HEK293T (cell line): ENCODE data around the gene PINK1.

Experiments used
- CTCF ChIA-PET: fragments of 350-600 bp; formaldehyde crosslinking; extraction: SDS; loops from one replicate; lab custom pipeline; 2021; ENCODE audit warnings: antibody characterized with exemption, inconsistent platforms; lab: Yijun Ruan, JAX
- POLR2A ChIA-PET: fragments of 350-600 bp; formaldehyde crosslinking; extraction: SDS; loops from one replicate; lab custom pipeline; 2020; ENCODE audit warnings: antibody characterized with exemption, inconsistent platforms; lab: Yijun Ruan, JAX
- DNase-seq: peaks from one replicate; pipeline ENCODE4 v3.0.0; 2012; ENCODE audit warnings: mixed read lengths; ENCODE audit errors: extremely low spot score
- ARNT ChIP-seq: fragments of 450-650 bp; IDR thresholded peaks from 2 replicates; pipeline ENCODE4 v1.6.1; 2017; ENCODE audit warnings: mild to moderate bottlenecking
- BHLHE40 ChIP-seq: fragments of 450-650 bp; IDR thresholded peaks from 2 replicates; pipeline ENCODE4 v1.6.1; 2016; ENCODE audit warnings: mild to moderate bottlenecking, moderate library complexity, borderline replicate concordance
- CTBP1 ChIP-seq: fragments of 450-650 bp; IDR thresholded peaks from 2 replicates; pipeline ENCODE4 v1.6.1; 2016; ENCODE audit warnings: borderline replicate concordance
- ELF4 ChIP-seq: fragments of 450-650 bp; IDR thresholded peaks from 2 replicates; pipeline ENCODE4 v1.6.1; 2017; ENCODE audit warnings: antibody characterized with exemption
- FOXA1 ChIP-seq: fragments of 450-650 bp; IDR thresholded peaks from 2 replicates; pipeline ENCODE4 v1.6.1; 2016; ENCODE audit warnings: mild to moderate bottlenecking
- FOXK2 ChIP-seq: fragments of 450-650 bp; IDR thresholded peaks from 2 replicates; pipeline ENCODE4 v1.6.1; 2016; ENCODE audit warnings: mild to moderate bottlenecking
- FOXM1 ChIP-seq: fragments of 450-650 bp; IDR thresholded peaks from 2 replicates; pipeline ENCODE4 v1.6.1; 2017; ENCODE audit warnings: mild to moderate bottlenecking, borderline replicate concordance
- HDGF ChIP-seq: fragments of 450-650 bp; IDR thresholded peaks from 2 replicates; pipeline ENCODE4 v1.6.1; 2017; ENCODE audit warnings: antibody characterized with exemption, borderline replicate concordance
- L3MBTL2 ChIP-seq: fragments of 450-650 bp; conservative IDR thresholded peaks from 2 replicates; pipeline ENCODE4 v1.6.1; 2016; ENCODE audit warnings: mild to moderate bottlenecking
- LEF1 ChIP-seq: fragments of 450-650 bp; IDR thresholded peaks from 2 replicates; pipeline ENCODE4 v1.6.1; 2017; ENCODE audit warnings: mild to moderate bottlenecking, borderline replicate concordance
- NFRKB ChIP-seq: fragments of 450-650 bp; IDR thresholded peaks from 2 replicates; pipeline ENCODE4 v1.6.1; 2016; ENCODE audit warnings: mild to moderate bottlenecking, moderate library complexity
- SP1 ChIP-seq: fragments of 450-650 bp; IDR thresholded peaks from 2 replicates; pipeline ENCODE4 v1.6.1; 2017
- SUZ12 ChIP-seq: fragments of 450-650 bp; IDR thresholded peaks from 2 replicates; pipeline ENCODE4 v1.6.1; 2016; ENCODE audit warnings: mild to moderate bottlenecking
- TARDBP ChIP-seq: fragments of 450-650 bp; IDR thresholded peaks from 2 replicates; pipeline ENCODE4 v1.6.1; 2016
- ZNF384 ChIP-seq: fragments of 450-650 bp; IDR thresholded peaks from 2 replicates; pipeline ENCODE4 v1.6.1; 2016
- TF ChIP-seq, protein P1 (sequence below): fragments of 450-650 bp; IDR thresholded peaks from 2 replicates; pipeline ENCODE4 v1.6.1; 2016

Gene PINK1

DNA sequence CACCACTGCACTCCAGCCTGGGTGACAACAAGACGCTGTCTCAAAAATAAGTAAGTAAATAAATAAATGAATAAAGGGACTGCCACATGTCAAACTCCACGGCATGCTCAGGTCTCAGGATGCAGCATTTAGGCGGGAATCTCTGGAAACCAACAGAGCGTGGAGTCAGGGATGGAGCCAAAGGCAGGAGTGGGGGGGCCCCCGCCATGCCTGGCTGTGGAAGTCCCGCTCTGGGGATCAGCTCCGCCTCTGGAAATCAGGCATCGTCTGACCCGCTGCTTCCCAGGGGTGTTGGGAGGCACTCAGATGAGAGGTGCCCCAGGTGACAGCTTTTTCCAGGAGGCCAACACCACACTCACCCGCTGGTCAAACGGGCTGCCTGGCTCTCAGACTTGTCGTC, 64.3 kb downstream of the PINK1 start:
- ChIA-PET POLR2A (interaction anchor here (1.0 to 3.0 kb wide), 3 partner anchors 36 to 89 kb away, joined by 3 to 11 read pairs (median 5); partner anchors contain the start of gene DDOST), CTCF (interaction anchor here (0.8 to 1.6 kb wide), 9 partner anchors 9 to 520 kb away, joined by 3 to 18 read pairs (median 6); partner anchors contain the start of genes KIF17, PINK1 and SH2D5)
- TF ChIP-seq TARDBP (no peak), FOXK2 (no peak), SP1 (no peak), SUZ12 (no peak), ZNF384 (no peak), FOXM1 (no peak), ARNT (no peak), NFRKB (no peak), LEF1 (no peak), ELF4 (no peak), L3MBTL2 (no peak), BHLHE40 (no peak), FOXA1 (no peak), HDGF (no peak), CTBP1 (no peak)
- TF ChIP-seq, protein P1, sequence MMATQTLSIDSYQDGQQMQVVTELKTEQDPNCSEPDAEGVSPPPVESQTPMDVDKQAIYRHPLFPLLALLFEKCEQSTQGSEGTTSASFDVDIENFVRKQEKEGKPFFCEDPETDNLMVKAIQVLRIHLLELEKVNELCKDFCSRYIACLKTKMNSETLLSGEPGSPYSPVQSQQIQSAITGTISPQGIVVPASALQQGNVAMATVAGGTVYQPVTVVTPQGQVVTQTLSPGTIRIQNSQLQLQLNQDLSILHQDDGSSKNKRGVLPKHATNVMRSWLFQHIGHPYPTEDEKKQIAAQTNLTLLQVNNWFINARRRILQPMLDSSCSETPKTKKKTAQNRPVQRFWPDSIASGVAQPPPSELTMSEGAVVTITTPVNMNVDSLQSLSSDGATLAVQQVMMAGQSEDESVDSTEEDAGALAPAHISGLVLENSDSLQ = no peak
- no peak for DNase-seq

GRCh38 chr1:20698195-20698910, 65.1 kb downstream of the PINK1 start:
- TF ChIP-seq L3MBTL2 = no peak
- no peak for TF ChIP-seq LEF1
- TF ChIP-seq SP1 = no peak
- TF ChIP-seq NFRKB = no peak
- TF ChIP-seq, protein P1 = no peak
- TF ChIP-seq ARNT = no peak
- no peak for TF ChIP-seq SUZ12
- TF ChIP-seq FOXK2 = no peak
- no peak for TF ChIP-seq ELF4
- TF ChIP-seq TARDBP = no peak
- ChIA-PET POLR2A (interaction anchor here (3.0 kb wide), 1 partner anchor 88 kb away, joined by 11 read pairs; no protein-coding TSS in a partner anchor), CTCF (interaction anchor here (1.0 kb wide), 1 partner anchor 37 kb away, joined by 3 read pairs; no protein-coding TSS in a partner anchor)
- no peak for DNase-seq

DNA sequence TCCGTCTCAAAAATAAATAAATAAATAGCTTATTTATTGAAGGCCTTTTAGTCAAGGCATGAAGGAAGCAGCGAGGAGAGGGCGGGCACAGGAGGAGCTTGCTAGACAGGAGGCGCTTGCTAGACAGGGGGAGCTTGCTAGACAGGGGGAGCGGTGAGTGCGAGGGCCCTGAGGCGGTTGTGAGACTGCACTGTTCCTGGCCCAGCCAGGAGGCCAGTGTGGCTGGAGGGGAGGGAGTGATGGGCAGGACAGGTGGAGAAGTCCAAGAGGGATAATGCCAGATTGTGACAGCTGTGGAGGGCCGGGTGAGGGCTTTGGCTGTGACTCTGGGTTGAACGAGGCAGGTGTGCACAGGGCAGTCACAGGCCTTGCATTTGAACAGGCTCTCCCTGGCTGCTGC, 66.3 kb downstream of the PINK1 start:
- TF ChIP-seq ELF4 (no peak), SP1 (no peak), FOXM1 (no peak), SUZ12 (no peak), TARDBP (no peak), BHLHE40 (no peak), NFRKB (no peak), L3MBTL2 (no peak), FOXA1 (no peak), HDGF (no peak), LEF1 (no peak), ARNT (no peak), FOXK2 (no peak)
- CTCF ChIA-PET = interaction anchor here (0.6 kb wide), 2 partner anchors 258 to 442 kb away, joined by 3 to 4 read pairs; no protein-coding TSS in a partner anchor

DNA sequence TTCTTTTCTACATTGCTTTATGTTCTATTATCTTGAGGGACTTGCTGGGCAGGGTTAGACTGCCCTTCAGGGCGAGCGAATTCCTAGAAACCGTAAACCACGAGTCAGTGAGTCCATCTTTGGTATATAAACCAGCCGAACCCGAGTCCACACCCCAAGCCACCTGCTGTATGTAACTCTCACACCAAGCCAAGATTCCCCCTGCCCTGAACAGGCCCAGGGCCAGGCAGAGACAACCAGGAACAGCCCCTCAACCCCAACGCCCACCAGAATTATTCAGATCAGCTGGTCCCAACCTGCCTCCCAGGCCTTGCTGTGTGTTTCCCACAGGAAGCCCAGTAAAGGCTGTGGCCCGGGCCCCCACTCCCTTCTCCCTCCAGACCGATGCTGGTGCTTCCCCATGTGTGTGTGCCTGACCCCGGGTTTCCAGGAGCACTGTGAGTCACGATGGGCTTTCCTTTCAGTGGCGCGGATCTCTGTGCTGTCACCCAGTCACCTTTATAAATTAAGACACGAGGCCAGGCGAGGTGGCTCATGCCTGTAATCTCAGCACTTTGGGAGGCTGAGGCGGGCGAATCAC, 67.5 kb downstream of the PINK1 start:
- TF ChIP-seq ZNF384 = no peak
- no peak for TF ChIP-seq FOXM1
- no peak for TF ChIP-seq FOXK2
- no peak for TF ChIP-seq ARNT
- TF ChIP-seq LEF1 = no peak
- no peak for TF ChIP-seq L3MBTL2
- TF ChIP-seq FOXA1 = no peak
- TF ChIP-seq TARDBP = no peak
- no peak for TF ChIP-seq NFRKB
- TF ChIP-seq BHLHE40 = no peak
- TF ChIP-seq HDGF = no peak
- no peak for TF ChIP-seq ELF4
- TF ChIP-seq, protein P1 = no peak
- TF ChIP-seq SP1 = no peak
- no peak for TF ChIP-seq CTBP1
- no peak for TF ChIP-seq SUZ12
- ChIA-PET CTCF (no interaction called here), POLR2A (interaction anchor here (0.8 kb wide), 1 partner anchor 86 kb away, joined by 3 read pairs; no protein-coding TSS in a partner anchor)
- no peak for DNase-seq

More for the DNA sequence above, 66.3 kb downstream of the PINK1 start:
- DNase-seq = no peak
- POLR2A ChIA-PET = interaction anchor here (0.7 kb wide), 1 partner anchor 87 kb away, joined by 5 read pairs; no protein-coding TSS in a partner anchor
